Stimulated activated CD8-positive, alpha-beta memory T cell treated with anti-CD3 and anti-CD28 coated beads, Interleukin-4, amount 100 ng/mL, for 4 hours (primary cell): Measurements from ENCODE around the gene ABO.
"Not testable (repeated sequence)": the region's sequence is repeated elsewhere in the genome, so short reads cannot be mapped to it uniquely, and the experiment has no call there.

Experiments used
- DNase-seq, 2 donors: peaks; one replicate each; pipeline ENCODE4 v3.0.0-alpha.2; 2020; ENCODE audit warnings: low read depth in 2 of 2, low spot score in 1 of 2

ABO gene

DNA sequence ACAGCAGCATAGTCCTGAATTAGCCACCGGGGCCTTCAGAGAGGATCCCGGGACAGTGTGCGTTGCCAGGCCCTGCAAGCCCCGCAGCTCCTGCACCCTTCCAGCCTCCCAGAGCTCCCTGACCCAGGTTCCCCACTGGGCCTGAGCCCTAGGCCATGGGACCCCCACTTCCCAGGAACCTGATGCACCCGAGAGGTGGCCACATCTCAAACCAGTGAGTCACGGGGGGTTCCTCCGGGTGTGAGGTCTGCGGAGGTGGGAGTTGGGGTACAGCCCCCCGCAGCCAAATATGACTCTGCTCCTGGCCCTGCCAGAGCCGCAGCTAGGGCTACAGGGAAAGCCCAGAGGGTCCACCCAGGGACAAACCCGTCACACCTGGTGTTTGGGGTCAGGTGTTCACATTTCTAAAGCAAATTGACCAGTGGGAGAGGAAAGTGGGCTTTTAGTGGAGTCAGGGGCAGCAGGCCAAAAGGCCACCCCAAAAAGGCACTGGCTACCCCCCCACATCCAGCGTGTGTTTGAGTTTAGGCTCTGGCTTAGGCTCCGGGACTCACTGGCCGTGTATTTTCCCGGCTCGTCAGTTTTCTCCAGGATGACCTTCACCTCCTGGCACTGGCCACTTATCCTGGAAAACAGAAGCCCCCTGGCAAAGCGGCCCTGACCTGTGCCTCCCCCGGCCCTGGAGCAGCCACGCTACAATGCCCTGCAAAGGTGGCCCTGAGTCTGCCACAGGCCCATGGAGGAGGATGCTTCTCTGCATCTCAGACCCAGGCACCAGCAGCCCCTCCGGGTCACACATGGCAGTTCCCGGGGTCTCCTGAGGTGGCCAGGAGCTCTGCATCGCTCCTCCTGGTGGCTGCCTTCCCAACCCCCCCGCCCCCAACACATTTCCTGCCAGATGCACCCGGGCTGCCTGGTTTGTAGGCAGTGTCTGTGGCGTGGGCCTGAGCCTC, 48.5 kb downstream of the ABO start:
- DNase-seq: no peak

DNA sequence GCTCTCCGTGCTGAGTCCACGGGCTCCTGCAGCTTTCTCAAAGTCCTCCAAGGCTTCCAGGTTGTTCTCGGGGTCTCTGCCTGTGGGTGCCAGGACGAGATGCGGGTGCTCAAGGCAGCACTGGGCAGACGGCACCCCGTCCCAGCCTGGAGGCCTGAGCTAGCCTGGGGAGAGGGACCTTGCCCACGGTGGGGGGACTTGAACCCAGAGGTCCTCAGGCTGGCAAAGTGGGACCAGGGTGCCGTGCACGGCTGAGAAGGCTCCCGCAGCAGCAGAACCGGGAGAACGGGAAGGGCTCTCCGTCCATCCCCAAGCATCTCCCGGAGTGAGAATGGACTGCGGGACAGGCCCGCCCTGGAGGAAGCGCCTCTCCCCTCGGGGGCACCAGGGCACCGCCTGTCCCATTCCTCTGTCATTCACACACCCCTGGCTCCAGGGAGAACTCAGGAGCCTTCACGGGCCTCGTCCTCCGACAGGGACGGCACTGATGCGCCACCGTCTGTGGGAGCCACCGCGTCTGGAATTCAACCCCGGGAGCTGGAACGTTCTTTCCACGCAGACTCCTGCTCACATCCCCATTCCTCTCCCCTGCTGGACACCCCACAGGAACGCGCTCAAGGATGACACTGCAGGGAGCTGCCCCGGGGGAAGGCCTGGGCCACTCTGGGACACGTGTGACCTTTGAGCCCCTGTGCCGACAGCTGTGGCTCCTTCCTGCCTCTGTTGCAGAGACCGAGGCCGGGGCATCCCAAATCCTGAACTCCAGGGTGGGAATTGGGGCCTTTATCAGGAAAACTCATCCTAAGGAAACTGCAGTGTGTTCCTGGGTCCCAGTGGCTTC, 49.6 kb downstream of the ABO start:
- no peak for DNase-seq

DNA sequence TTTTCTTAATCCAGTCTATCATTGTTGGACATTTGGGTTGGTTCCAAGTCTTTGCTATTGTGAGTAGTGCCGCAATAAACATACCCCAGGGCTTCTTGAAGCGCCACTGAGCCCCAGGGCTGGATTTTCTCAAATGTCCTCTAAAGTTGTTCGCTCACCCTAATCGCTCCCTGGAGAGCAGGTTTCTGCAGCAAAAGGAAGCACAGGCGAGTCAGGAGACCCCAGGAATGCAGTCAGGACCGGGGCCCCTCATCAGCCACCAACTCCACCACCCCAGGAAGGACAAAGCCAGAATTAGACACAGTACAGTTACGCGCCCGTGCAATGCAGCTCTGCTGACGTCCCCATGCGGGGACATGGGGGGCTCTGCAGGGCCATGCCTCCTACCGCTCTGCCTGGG, 50.2 kb downstream of the ABO start:
- no peak for DNase-seq

DNA sequence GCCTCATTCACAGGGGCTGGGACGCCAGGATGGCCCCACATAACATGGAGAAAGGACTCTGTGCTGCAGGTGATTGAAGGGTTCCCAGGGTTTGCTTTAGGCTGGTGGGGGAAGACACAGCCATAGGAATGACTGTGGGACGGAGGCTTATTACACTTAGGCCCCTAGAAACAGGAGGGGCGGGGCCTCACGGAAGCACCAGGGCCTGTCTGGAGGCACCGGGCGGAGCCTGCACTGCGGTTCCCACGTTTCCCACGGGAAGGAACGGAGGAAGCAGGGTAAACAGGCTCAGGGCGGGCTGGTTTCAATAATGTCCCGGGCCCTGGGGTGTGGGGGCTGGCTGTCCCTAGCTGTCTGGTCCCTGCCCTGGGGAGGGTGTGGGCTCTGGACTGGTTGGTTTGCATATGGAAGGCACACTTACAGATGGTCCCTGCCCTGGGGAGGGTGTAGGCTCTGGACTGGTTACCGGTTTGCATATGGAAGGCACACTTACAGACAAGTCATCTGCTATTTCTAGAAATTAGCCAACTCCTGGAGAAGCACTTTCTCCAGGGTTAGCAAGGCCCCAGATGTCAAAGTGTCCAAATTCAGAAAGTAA, 51.7 kb downstream of the ABO start:
- DNase-seq: not testable (repeated sequence)

DNA sequence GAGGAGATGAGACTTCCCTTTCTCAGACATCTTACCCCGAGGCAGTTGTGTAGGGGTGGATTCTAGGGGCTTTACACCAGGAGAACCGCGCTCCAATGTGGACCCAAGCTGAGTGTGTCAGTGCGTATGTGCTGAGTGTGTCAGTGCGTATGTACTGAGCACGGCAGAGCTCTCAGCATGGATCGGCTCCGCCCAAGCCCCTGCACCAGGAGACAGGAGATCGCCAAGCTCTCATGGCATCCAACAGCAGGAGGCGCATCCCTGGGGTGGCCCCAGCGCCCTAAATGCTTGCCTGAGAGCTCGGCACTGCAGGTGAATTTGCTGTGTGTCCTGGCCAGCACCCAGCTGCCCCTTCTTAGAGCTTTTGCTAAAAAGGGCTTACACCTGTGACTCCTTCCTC, 53.0 kb downstream of the ABO start:
- DNase-seq: not testable (repeated sequence)

DNA sequence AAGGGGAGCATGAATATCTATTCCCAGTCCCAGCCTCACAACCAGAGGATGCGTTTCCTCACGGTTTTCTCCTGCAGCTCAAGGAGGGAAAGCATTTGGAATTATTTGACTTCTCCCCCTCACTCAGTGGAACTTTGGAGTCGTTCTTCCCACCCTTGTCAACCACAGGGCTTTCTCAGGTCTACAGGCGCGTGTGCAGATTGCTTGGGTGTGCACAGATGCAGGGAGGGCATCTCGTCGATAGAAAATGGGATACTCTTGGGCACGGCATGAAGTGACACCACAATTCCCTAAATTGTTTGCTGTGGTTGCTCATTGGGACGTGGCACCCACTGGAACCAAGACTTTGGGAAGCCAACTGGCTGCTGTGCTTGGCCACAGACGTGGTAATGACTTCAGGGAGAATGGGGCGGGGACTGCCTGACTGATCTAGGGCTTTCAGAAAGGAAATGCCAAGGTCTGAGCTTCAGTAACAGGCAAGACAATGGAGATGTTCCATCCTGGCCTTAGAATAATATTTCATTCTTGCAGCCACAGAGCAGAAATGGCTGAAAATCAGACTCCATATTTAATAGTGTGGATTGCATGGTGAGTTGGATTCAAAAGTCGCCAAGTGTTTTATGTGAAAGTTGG, 53.7 kb downstream of the ABO start:
- DNase-seq: no peak

DNA sequence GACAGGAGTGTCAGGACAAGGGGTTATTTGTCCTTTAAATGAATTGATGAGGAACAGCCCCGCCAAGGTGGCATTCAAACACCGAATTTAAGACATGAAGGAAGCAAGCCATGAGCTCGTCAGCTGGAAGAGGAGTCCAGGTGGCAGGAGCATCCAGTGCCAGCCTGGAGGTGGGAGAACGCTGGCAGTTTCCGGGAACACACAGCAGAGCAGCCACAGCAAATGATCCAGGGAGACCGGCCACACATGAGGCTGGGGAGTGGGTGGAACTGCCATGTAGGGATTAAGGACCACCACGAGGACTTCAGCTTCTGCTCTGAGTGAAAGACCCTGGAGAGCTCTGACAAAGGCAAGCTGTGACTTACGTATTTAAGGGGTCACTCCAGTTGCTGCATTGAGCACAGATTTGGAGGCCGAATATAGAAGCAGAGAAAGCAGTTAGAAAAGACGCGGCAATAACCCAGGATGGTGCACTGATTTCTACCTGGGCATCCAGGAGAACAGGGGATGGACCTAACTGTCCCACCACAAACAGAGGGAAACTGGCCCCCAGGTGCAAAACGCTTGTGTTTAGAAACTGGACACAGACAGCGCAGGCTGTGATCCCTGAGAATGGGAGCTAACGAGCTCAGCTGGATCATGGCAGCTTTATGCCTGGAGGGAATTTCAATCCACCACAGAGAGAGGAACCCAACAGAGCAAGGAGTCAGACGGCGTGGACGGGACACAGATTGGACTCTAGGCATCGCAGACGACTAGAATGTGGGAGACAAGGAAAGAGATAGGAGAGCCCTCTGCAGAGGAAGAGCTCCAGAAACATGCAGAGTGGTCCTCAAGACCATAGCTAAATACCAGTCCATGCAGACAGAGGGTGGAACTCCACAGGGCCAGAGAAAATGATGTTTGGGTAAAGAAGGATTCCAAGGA, 56.7 kb downstream of the ABO start:
- not testable (repeated sequence) for DNase-seq

DNA sequence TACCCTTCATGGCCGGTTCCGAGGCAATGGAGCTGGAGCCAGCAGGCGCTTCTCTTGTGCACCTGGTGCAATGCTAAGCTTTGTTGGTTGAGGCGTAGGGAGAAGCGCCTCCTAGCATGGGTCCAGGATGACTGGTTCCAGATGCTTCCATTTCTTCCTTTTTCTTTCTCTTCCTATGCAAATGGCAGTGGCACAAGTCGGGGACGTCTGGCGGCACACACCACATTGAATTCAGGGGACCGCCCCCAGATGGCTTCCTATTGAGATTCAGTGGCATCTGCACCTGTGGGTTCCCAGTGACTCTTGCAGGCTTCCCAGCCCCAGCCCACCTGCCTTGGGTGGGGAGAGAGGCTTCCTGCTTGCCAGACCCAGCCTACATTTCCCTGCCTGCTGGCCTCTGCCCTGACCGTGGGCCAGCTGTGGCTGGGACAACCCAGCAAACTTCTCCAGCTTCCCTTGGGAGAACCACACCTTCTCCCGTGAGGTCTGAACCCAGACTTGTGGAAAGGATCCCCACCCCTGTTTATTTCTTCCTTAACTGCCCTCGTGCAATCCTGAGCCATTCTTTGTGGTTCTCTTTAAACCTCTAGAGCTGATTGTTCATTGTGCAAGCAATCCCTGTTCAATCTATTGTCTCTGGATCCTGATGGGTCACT, 57.5 kb downstream of the ABO start:
- not testable (repeated sequence) for DNase-seq

DNA sequence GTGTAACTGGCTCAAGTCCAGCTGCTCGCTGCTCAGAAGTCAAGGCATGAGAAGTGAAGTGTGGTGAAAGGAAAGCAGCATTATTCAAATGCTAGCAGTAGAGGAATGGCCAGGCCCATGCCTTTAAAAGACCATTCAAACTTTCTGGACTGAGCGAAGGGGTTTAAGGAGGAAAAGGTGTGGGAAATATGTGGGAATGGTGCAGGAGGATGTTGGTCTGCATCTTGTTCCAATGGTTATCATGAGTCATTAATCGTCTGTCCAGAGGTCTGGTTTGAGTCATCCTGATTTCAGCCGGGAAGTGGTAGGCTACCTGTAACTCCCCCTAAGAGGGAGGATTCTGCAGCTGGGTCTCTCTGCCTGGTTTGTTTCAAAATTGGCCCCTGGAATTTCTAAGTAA, 60.7 kb downstream of the ABO start:
- not testable (repeated sequence) for DNase-seq

DNA sequence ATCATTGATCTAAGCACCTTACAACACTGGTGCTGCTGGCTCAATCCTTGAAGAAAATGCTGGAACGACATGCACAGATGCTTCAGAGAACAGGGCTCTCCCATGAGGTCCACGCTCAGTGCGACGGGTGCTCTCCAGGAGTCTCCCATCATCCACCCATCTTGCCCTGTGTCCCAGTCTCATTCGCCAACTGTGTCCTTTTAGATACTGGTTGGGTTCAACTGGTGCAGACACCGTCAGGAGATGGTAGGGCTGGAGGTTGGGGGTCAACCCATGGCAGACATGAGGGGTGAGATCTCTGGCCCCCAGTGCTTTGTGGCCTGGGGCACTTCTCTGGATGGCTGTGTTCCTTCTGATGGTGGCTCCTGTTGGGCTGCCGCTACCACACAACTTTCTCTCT, 64.4 kb downstream of the ABO start:
- no peak for DNase-seq

DNA sequence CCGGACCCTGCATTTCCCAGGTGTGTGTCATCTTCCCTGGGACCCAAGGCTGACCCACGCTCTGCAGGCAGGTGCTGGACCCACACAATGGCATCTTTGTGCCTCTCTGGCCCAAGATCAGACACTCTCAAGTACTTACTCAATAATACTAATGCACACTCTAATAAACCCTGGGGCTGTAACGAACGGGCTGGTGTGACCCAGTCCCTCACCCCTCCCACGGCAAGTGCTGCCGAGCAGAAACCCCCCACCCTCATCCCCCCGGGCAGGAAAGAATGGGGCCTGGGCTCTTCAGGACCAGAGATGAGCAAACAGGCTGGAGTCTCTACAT, 64.8 kb downstream of the ABO start:
- no peak for DNase-seq

DNA sequence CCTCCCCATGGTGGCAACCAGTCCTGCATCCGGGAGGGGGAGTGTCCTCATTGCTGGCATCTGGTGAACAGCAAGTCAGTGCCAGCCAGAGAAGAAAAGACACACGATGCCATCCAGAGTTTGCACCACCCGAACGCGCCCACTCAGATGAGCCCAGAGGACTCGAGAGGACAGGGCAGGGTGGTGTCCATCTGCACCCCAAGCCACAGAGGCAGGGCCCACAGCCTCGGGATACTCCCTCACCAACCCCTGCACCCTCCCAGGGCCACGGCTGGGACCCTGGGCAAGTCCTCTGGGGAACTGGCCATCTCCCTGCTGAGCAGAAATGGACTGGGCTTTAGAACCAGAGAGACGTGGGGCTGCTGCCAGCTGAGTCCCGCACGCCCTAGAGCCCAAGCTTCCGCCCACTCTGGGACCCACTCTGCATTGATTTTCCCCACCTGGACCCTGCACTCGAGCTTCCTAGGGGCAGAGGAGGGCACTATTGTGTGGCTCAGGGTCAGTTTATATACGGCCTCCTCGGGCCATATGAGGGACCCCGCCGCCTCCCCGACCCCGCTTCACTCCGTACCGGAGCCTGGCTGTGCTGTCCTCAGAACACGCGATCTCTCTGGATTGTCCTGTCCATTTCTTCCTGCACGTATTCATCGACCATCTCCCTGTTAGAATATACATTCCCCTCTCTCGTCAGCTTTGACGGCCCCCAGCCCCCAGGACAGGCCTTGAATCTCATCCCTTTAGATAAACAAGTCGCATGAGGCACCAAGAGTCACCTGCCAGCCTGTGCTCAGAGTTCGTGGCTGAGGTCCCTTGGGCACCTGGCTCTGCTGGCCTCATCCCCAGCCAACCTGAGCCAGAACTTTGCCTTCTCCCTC, 65.4 kb downstream of the ABO start:
- DNase-seq: not testable (repeated sequence)

DNA sequence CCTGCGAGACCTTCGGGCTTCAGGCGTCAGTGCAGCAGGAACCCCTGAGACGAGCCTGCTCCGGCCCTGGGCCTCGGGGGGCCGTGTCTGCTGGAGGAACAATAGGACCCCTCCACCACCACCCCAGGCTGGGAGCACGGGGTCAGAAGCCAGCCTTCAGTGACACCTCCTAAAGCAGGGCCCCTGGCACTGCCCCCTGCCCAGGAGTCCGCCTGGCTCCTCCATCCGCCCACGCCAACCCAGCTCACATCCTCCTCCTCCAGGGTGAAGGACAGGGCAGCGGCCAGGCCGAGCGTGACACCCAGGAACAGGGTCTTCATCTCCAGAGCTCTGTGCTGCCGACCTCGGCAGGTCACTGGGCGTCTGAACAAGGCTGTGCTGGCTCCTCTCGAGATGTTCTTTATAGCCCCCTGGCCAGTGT, 66.1 kb downstream of the ABO start, which contains the start of gene OBP2B:
TSS of gene OBP2B (minus strand) at position 371 of the 421 bp plus-strand sequence. CDS start at position 320, 51 bp downstream.
- not testable (repeated sequence) for DNase-seq

DNA sequence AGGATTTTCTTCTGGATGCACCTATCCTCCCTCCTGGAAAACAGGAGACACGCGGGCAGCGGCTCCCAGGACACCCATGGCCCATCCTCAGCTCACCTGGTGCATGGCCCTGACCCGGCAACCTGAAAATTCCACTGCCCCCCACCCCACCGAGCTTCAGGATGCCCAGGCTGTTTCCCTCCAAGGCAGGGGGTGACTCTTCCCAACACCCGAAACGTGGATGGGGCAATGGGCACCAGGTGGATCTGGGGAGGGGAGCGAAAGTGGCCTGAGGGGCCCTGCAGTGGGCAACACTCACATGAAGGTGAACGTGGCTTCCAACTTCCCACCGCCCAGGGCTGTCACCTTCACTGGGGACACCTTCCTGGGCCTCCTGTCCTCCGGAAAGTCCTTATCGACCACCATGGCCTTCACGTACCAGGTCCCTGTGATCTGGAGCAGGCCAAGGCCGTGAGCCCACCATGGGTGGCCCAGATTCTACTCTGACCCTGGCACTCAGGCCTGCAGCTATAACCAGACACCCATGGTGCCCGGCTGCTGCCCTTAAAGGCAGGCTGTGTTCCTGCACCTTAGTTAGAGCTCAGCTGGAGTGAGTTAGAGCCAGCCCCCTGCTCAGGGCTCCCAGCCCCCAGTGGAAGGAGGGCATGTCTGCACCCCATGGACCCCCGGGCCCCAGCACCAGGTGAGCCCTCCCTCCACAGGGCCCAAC, 66.7 kb downstream of the ABO start:
- DNase-seq: not testable (repeated sequence)

DNA sequence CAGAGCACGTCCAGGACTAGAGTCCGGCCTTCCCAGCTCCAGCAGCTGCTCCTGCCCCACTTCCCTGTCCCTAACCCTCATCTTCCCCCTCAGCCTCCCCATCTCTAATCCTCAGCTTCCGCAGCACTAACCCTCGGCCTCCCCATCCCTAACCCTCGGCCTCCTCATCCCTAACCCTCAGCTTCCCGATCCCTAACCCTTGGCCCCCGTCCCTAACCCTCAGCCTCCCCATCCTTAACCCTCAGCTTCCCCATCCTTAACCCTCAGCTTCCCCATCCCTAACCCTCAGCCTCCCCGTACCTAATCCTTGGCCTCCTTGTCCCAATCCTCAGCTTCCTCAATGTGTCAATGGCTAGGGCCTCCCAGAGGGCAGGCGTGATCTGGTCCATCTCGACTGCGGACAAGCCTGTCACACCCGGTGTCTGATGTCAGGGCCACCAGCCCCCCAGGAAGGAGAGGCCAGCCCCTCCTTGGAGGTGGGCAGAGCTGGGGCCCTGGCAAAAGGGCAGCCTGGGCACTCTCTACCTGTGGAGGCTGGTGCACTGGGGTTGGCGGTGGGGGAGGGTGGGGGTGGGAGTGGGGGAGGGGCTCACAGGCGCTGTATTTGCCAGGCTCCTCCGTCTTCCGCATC, 67.3 kb downstream of the ABO start:
- no peak for DNase-seq

DNA sequence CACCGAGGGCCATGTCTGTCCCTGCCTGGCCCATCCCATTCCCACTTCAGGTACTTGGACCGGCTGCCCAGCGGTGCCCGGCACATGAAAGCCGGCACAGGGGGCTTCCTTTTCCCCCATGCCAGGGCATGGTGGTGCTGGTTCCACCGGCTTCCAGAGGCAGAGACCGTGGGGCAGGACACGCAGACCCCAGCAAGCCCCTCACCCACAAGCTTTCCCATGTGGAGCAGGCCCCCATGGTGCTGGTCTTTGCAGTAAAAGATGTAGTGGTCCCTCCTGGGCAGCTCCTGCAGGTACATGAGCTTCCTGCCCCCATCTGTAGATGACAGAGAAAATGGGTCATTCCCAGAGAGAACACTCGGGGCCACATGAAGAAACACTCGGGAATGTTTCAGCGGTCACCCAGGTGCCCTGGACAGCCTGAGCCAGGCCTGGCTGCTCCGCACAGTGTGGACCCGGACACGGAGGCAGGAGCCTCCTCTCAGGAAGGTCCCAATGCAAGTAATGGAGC, 67.9 kb downstream of the ABO start:
- DNase-seq: no peak
